GM21367 (cell line): Measurements from ENCODE around the gene CGN.

ENCODE experiments used
- ATAC-seq: cut with Tn5 transposase; IDR thresholded peaks from one replicate; pipeline ENCODE4 v1.9.1; 2021; ENCODE audit not compliant: unreplicated experiment

CGN gene

GRCh38 chr1:151510957-151511635 is at the start of gene CGN:
CGN (plus strand) TSS chr1:151511387; CDS start chr1:151518520, 7,133 bp downstream.
- peak; percentile 80 for ATAC-seq

- no peak for ATAC-seq
These were observed 49.5 kb upstream of the CGN start for GRCh38 chr1:151461694-151462093.

- ATAC-seq = no peak
These were observed 46.2 kb upstream of the CGN start for GRCh38 chr1:151465026-151465425.

GRCh38 chr1:151472856-151473731 is 38.1 kb upstream of the CGN start:
- ATAC-seq = no peak

GRCh38 chr1:151474745-151475144 is 36.4 kb upstream of the CGN start:
- ATAC-seq = no peak

GRCh38 chr1:151475175-151475574 is 36.0 kb upstream of the CGN start:
- peak; percentile 70 for ATAC-seq

- ATAC-seq = no peak
These were observed 35.1 kb upstream of the CGN start for GRCh38 chr1:151476083-151476482.

- ATAC-seq = no peak
These were observed 34.1 kb upstream of the CGN start for GRCh38 chr1:151477066-151477465.

- no peak for ATAC-seq
These were observed 32.9 kb upstream of the CGN start for GRCh38 chr1:151478140-151478812.

- ATAC-seq = no peak
These were observed 32.3 kb upstream of the CGN start for GRCh38 chr1:151478923-151479322.

GRCh38 chr1:151479462-151479861 is 31.7 kb upstream of the CGN start:
- ATAC-seq = no peak

- ATAC-seq = no peak
These were observed 29.2 kb upstream of the CGN start for GRCh38 chr1:151482017-151482416.

GRCh38 chr1:151485685-151486255 is 25.4 kb upstream of the CGN start:
- no peak for ATAC-seq

GRCh38 chr1:151486557-151486956 is 24.6 kb upstream of the CGN start:
- no peak for ATAC-seq

GRCh38 chr1:151491641-151492040 is 19.5 kb upstream of the CGN start:
- no peak for ATAC-seq

GRCh38 chr1:151492120-151492519 is 19.1 kb upstream of the CGN start:
- ATAC-seq = no peak

GRCh38 chr1:151493042-151493441 is 18.1 kb upstream of the CGN start:
- no peak for ATAC-seq

- ATAC-seq = no peak
These were observed 16.4 kb upstream of the CGN start for GRCh38 chr1:151494741-151495281.

- no peak for ATAC-seq
These were observed 15.9 kb upstream of the CGN start for GRCh38 chr1:151495316-151495715.

GRCh38 chr1:151499365-151499764 is 11.8 kb upstream of the CGN start:
- ATAC-seq = no peak

GRCh38 chr1:151499930-151500329 is 11.3 kb upstream of the CGN start:
- ATAC-seq = no peak
